ENCODE data around the gene THEMIS.

Gene THEMIS

GRCh38 chr6:127718694-127719093 is 182.2 kb downstream of the THEMIS start:
- H3K4me3 ChIP-seq (ENCODE audit: low read length) = no peak overlapping the region
- DNase-seq (ENCODE audit: low read depth) = no peak
- TF ChIP-seq CTCF (conservative IDR thresholded peaks at IDR 0.05; ENCODE audit: low read depth, low read length) = no peak

GRCh38 chr6:127717384-127717783 is 183.5 kb downstream of the THEMIS start:
- TF ChIP-seq CTCF (conservative IDR thresholded peaks at IDR 0.05; ENCODE audit: low read depth, low read length) = no peak
- DNase-seq (ENCODE audit: low read depth) = no peak
- H3K4me3 ChIP-seq (ENCODE audit: low read length) = no peak overlapping the region

- no peak for TF ChIP-seq CTCF (conservative IDR thresholded peaks at IDR 0.05; ENCODE audit: low read depth, low read length)
- no peak overlapping the region for H3K4me3 ChIP-seq (ENCODE audit: low read length)
- DNase-seq (ENCODE audit: low read depth) = no peak
Measured at GRCh38 chr6:127716465-127716864, 184.4 kb downstream of the THEMIS start.

GRCh38 chr6:127710668-127711067 is 190.2 kb downstream of the THEMIS start:
- H3K4me3 ChIP-seq (ENCODE audit: low read length) = no peak overlapping the region
- no peak for TF ChIP-seq CTCF (conservative IDR thresholded peaks at IDR 0.05; ENCODE audit: low read depth, low read length)
- DNase-seq (ENCODE audit: low read depth) = no peak

- H3K4me3 ChIP-seq (ENCODE audit: low read length) = no peak overlapping the region
- no peak for DNase-seq (ENCODE audit: low read depth)
- TF ChIP-seq CTCF (conservative IDR thresholded peaks at IDR 0.05; ENCODE audit: low read depth, low read length) = no peak
Measured at GRCh38 chr6:127706216-127706615, 194.6 kb downstream of the THEMIS start.

- no peak for DNase-seq (ENCODE audit: low read depth)
- H3K4me3 ChIP-seq (ENCODE audit: low read length) = no peak overlapping the region
- TF ChIP-seq CTCF (conservative IDR thresholded peaks at IDR 0.05; ENCODE audit: low read depth, low read length) = no peak
Measured at GRCh38 chr6:127695108-127695507, 205.8 kb downstream of the THEMIS start.

GRCh38 chr6:127691146-127691545 is 209.7 kb downstream of the THEMIS start:
- no peak for DNase-seq (ENCODE audit: low read depth)
- no peak overlapping the region for H3K4me3 ChIP-seq (ENCODE audit: low read length)
- no peak for TF ChIP-seq CTCF (conservative IDR thresholded peaks at IDR 0.05; ENCODE audit: low read depth, low read length)

Measured in retinal pigment epithelial cell (primary cell).